Breast epithelium (tissue), 4 donors: ENCODE results near the gene ARL5C. TPM values are rescaled to one million over a fixed set of nuclear protein-coding genes. Genes with fewer than 3 reads are reported as not detected.

Experiments used
- DNase-seq, 2 donors: peaks; one replicate each; pipeline ENCODE4 v3.0.0-alpha.2; 2019; ENCODE audit warnings: low spot score in 2 of 2
- H3K27ac ChIP-seq, 2 donors: fragments of 200-600 bp; sonication (generic) in 1 of 2; one replicate each; pipeline ENCODE4 v1.5.1; 2016 to 2019; ENCODE audit warnings: mild to moderate bottlenecking in 1 of 2
- H3K27me3 ChIP-seq, 2 donors: fragments of 200-600 bp; sonication (generic) in 1 of 2; one replicate each; pipeline versions ENCODE4 v1.5.1 to v1.6.0; 2017 to 2019; ENCODE audit warnings: control low read depth in 1 of 2, mild to moderate bottlenecking in 1 of 2
- H3K36me3 ChIP-seq: fragments of 200-600 bp; one replicate; pipeline ENCODE4 v1.5.1; 2019
- H3K4me1 ChIP-seq, 2 donors: fragments of 200-600 bp; sonication (generic); one replicate each; pipeline ENCODE4 v1.5.1; 2016 to 2019; ENCODE audit warnings: control low read depth in 1 of 2
- H3K4me3 ChIP-seq, 3 donors: fragments of 200-600 bp; sonication (generic); 1 replicate in 2 of 3; 2 replicates in 1 of 3; pipeline ENCODE4 v1.5.1; 2016 to 2019; ENCODE audit warnings: mild to moderate bottlenecking in 3 of 3, moderate library complexity in 2 of 3
- H3K9me3 ChIP-seq, 2 donors: fragments of 200-600 bp; sonication (generic) in 1 of 2; one replicate each; pipeline ENCODE4 v1.5.1; 2016 to 2019; ENCODE audit warnings: control low read depth in 1 of 2
- POLR2A ChIP-seq: fragments of 450-650 bp; IDR thresholded peaks from one replicate; pipeline ENCODE4 v1.6.1; 2016; ENCODE audit warnings: antibody characterized with exemption, mild to moderate bottlenecking, moderate library complexity
- POLR2AphosphoS5 ChIP-seq, 3 donors: sonication (generic); formaldehyde crosslinking; IDR thresholded peaks; one replicate each; pipeline ENCODE4 v1.6.1; 2017; ENCODE audit warnings: antibody characterized with exemption in 3 of 3
- intact Hi-C: fragments of 100-400 bp; cut with DNase I; formaldehyde crosslinking; loops from one replicate; pipeline ENCODE4 v1.15.1; 2023; ENCODE audit warnings: low total_unique reads
- total RNA-seq, 3 donors: library from RNA; depleted of rRNA; stranded (reverse); fragments of >200 nt; gene quantifications; one replicate each; pipeline ENCODE4 v1.1.0, GENCODE V29; 2016
- TF ChIP-seq, protein P1 (sequence below), 3 donors: fragments of 450-650 bp; IDR thresholded peaks; one replicate each; pipeline ENCODE4 v1.5.1; 2016 to 2017; ENCODE audit warnings: antibody characterized with exemption in 3 of 3, mild to moderate bottlenecking in 3 of 3, moderate library complexity in 3 of 3

ARL5C gene
- total RNA-seq, 3 donors from 2014 or later, result not detected

DNA sequence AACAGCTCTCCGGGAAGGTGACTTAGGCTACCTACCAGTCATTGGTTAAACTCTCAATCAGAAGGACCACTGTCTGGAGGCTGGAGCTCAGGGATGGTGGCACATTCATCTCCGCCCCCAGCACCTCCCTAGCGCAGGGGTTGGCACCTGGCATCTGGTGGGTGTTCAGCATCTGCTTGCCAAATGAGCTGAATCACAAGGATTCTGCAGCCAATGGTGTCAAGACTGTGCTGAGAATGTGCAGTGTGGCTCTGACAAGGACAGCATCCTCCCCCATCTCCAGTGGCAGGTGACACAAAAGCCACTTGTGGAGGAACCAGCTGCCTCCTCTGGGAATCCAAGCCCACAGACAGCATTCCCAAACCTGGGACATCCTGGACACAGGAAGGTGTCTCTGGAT, 49.7 kb downstream of the ARL5C start:
- TF ChIP-seq POLR2AphosphoS5 (IDR thresholded peaks at IDR 0.05) (no peak), POLR2A (no peak)
- TF ChIP-seq, protein P1, sequence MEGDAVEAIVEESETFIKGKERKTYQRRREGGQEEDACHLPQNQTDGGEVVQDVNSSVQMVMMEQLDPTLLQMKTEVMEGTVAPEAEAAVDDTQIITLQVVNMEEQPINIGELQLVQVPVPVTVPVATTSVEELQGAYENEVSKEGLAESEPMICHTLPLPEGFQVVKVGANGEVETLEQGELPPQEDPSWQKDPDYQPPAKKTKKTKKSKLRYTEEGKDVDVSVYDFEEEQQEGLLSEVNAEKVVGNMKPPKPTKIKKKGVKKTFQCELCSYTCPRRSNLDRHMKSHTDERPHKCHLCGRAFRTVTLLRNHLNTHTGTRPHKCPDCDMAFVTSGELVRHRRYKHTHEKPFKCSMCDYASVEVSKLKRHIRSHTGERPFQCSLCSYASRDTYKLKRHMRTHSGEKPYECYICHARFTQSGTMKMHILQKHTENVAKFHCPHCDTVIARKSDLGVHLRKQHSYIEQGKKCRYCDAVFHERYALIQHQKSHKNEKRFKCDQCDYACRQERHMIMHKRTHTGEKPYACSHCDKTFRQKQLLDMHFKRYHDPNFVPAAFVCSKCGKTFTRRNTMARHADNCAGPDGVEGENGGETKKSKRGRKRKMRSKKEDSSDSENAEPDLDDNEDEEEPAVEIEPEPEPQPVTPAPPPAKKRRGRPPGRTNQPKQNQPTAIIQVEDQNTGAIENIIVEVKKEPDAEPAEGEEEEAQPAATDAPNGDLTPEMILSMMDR (IDR thresholded peaks at IDR 0.05), result no peak
- Histone ChIP-seq H3K9me3 (no peaks in the 10 kb centered on the region), H3K27me3 (no peaks in the 10 kb centered on the region), H3K27ac (no peak overlapping the region), H3K4me1 (no peaks in the 10 kb centered on the region), H3K36me3 (no peaks in the 10 kb centered on the region), H3K4me3 (no peak overlapping the region)
- DNase-seq, result no peak
- intact Hi-C loops, result no loop called here

DNA sequence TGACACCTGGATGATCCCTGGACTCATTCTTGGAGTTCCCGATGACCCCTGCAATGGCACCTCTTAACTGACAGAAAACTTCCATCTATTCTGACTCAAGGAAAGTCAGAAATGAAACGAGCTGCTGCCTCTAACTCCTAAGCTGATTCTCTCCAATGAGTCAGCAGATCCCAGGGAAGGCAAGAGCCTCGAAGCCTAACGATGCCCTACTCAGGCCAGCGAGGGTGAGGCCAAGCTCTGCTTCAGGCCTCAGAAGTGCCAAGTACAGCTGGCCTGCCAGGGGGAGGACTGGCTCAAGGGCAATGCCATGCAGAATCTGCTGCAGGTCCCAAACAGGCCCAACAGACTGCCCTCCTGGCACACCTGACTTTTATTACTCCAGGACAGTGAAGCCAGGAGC, 50.8 kb downstream of the ARL5C start:
- no peaks in the 10 kb centered on the region for H3K27me3 ChIP-seq
- H3K9me3 ChIP-seq, result no peaks in the 10 kb centered on the region
- intact Hi-C loops, result no loop called here
- H3K36me3 ChIP-seq, result no peaks in the 10 kb centered on the region
- no peak overlapping the region for H3K4me3 ChIP-seq
- TF ChIP-seq POLR2AphosphoS5 (IDR thresholded peaks at IDR 0.05) (no peak), POLR2A (no peak)
- TF ChIP-seq, protein P1 (IDR thresholded peaks at IDR 0.05), result no peak
- peak overlapping the region in 1 of 2 donors; percentile 76 for H3K27ac ChIP-seq
- DNase-seq, result no peak
- H3K4me1 ChIP-seq, result no peaks in the 10 kb centered on the region

DNA sequence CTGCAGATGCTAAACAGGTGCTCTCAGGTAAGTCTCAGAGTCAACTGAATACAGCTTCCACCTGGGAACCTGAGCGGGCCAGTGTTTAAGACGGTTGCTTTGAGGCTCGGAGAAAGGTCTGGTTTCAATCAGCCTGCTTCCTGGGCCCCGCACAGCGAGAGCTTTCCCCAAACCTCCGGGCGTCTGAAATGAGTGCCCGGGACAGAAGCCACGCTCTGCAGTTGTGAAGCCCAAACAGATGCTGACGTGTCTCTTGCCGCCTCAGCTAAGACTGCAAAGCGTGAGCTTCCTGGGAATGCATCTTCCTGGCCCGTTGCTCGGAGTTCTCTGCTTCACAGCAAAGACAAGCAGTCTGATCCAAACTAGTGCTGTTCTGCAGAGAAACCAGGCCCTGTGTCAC, 51.2 kb downstream of the ARL5C start:
- Histone ChIP-seq H3K36me3 (no peaks in the 10 kb centered on the region), H3K27ac (peak overlapping the region in 1 of 2 donors; percentile 76), H3K27me3 (no peaks in the 10 kb centered on the region), H3K4me1 (no peaks in the 10 kb centered on the region), H3K4me3 (no peak overlapping the region), H3K9me3 (no peaks in the 10 kb centered on the region)
- TF ChIP-seq, protein P1 (IDR thresholded peaks at IDR 0.05), result no peak
- TF ChIP-seq POLR2AphosphoS5 (IDR thresholded peaks at IDR 0.05), result no peak
- no peak for TF ChIP-seq POLR2A
- intact Hi-C loops, result loop anchor here (5.0 kb wide), 1 partner anchor 717 kb away; no protein-coding TSS in a partner anchor
- DNase-seq, result no peak

DNA sequence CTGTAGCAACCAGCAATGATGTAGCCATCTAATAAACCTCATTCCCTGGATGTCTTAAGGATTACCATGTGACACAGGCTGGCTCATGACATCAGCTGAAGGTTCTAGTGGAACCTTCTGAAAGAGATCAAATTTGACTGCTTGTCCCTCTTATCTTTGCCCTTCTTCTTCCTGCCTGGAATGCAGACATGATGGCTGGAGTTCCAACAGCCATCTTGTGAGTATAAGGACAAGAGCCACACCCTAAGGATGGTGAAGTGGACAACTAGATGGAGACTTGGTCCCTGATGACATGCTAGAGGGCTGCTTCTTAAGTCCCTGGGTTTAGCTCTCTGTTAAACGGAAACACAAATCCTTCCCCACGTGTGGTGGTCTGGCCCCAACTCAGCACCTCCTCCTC, 52.1 kb downstream of the ARL5C start:
- DNase-seq, result no peak
- no peak overlapping the region for H3K4me3 ChIP-seq
- TF ChIP-seq POLR2AphosphoS5 (IDR thresholded peaks at IDR 0.05) (no peak), POLR2A (no peak)
- TF ChIP-seq, protein P1 (IDR thresholded peaks at IDR 0.05), result no peak
- no peaks in the 10 kb centered on the region for H3K36me3 ChIP-seq
- intact Hi-C loops, result loop anchor here (1.0 to 5.0 kb wide), 2 partner anchors 31 to 717 kb away; no protein-coding TSS in a partner anchor
- no peak overlapping the region for H3K27ac ChIP-seq
- H3K27me3 ChIP-seq, result no peaks in the 10 kb centered on the region
- H3K4me1 ChIP-seq, result no peaks in the 10 kb centered on the region
- H3K9me3 ChIP-seq, result no peaks in the 10 kb centered on the region

DNA sequence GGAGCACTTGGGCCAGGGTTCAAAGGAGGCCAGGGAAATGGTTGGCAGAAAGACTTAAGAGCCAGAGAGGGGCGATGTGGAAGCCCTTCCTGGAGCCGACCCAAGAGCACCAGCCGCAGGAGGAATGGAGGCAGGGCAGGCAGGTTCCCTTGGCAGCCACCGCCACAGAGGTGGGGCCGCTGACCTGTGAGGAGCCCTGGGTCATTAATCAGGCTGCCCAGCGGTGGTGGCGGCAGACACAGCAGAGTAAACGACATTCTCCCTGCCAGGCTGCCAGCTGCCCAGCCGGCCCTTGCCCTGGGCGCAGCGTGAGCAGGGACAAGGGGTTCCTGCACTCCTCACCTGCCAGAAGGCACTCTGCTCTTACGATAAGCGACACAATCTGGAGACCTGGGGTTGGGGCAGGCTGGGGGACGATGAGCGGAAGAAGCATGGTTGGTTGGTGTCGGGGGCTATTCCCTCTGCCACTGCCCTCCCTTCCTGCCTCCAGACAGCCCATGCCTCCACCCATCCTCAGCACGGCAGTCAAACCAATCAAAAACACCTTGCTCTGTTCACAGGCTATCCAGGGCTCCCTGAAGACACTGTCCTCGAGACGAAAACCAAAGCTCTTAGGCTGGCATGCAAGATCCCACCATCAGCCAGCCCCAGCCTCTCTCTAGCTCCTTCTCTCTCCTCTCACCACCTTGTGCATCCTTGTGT, 55.4 kb downstream of the ARL5C start:
- no peak overlapping the region for H3K27ac ChIP-seq
- no peak for TF ChIP-seq POLR2AphosphoS5 (IDR thresholded peaks at IDR 0.05)
- TF ChIP-seq, protein P1 (IDR thresholded peaks at IDR 0.05), result no peak
- no peak for TF ChIP-seq POLR2A
- no peak overlapping the region for H3K4me3 ChIP-seq
- H3K9me3 ChIP-seq, result no peaks in the 10 kb centered on the region
- intact Hi-C loops, result loop anchor here (5.0 kb wide), 1 partner anchor 713 kb away; no protein-coding TSS in a partner anchor
- no peak for DNase-seq
- H3K36me3 ChIP-seq, result no peaks in the 10 kb centered on the region
- no peaks in the 10 kb centered on the region for H3K4me1 ChIP-seq
- H3K27me3 ChIP-seq, result no peaks in the 10 kb centered on the region
